Thoracic aorta (tissue), 2 donors: ENCODE measurements around the gene DISP3. TPM values are rescaled to one million over a fixed set of nuclear protein-coding genes. Genes with fewer than 3 reads are reported as not detected.

ENCODE experiments used
- ATAC-seq: fragments of 150-250 bp; one replicate; pipeline ENCODE4 v1.8.0; 2017; ENCODE audit warnings: low read depth; ENCODE audit not compliant: insufficient number of reproducible peaks, low FRiP score
- DNase-seq: peaks from one replicate; pipeline ENCODE4 v3.0.0-alpha.2; 2020; ENCODE audit warnings: low spot score
- H3K27ac ChIP-seq, 2 donors: fragments of 200-600 bp; sonication (generic); 1 replicate in 1 of 2; 2 replicates in 1 of 2; pipeline ENCODE4 v1.5.1; 2016; ENCODE audit warnings: mild to moderate bottlenecking in 2 of 2, moderate library complexity in 2 of 2
- H3K27me3 ChIP-seq: fragments of 200-600 bp; sonication (generic); replicated peaks from 2 replicates; pipeline ENCODE4 v1.6.0; 2016; ENCODE audit warnings: mild to moderate bottlenecking; ENCODE audit not compliant: insufficient read depth
- H3K36me3 ChIP-seq: fragments of 200-600 bp; sonication (generic); one replicate; pipeline ENCODE4 v1.5.1; 2016
- H3K4me1 ChIP-seq, 2 donors: fragments of 200-600 bp; sonication (generic); 1 replicate in 1 of 2; 2 replicates in 1 of 2; pipeline versions ENCODE4 v1.5.1 to v1.6.0; 2016; ENCODE audit warnings: low read depth in 2 of 2, mild to moderate bottlenecking in 1 of 2; ENCODE audit not compliant: control insufficient read depth in 1 of 2
- H3K4me3 ChIP-seq: fragments of 200-600 bp; sonication (generic); 2 replicates; pipeline ENCODE4 v1.5.1; 2016; ENCODE audit warnings: mild to moderate bottlenecking
- H3K9me3 ChIP-seq: fragments of 200-600 bp; sonication (generic); 2 replicates; pipeline ENCODE4 v1.5.1; 2016
- CTCF ChIP-seq: fragments of 200-600 bp; sonication (generic); IDR thresholded peaks from one replicate; pipeline ENCODE4 v1.5.1; 2019; ENCODE audit warnings: antibody characterized with exemption
- total RNA-seq, 2 donors: library from RNA; depleted of rRNA; stranded (reverse); fragments of >200 nt; gene quantifications; one replicate each; pipeline versions ENCODE4 v1.1.0 to v1.2.3, GENCODE V29; 2016

DISP3 gene
- total RNA-seq, 2 donors from 2014 or later, result not detected

GRCh38 chr1:11519629-11520031 lies 40.7 kb downstream of the DISP3 start:
- no peak for ATAC-seq
- H3K27me3 ChIP-seq, result no peaks in the 10 kb centered on the region
- DNase-seq, result no peak
- H3K9me3 ChIP-seq, result no peaks in the 10 kb centered on the region
- TF ChIP-seq CTCF, result no peak
- H3K27ac ChIP-seq, result no peak overlapping the region
- no peaks in the 10 kb centered on the region for H3K4me1 ChIP-seq
- no peaks in the 10 kb centered on the region for H3K36me3 ChIP-seq
- no peak overlapping the region for H3K4me3 ChIP-seq

GRCh38 chr1:11520531-11521233 lies 41.7 kb downstream of the DISP3 start:
- no peak for TF ChIP-seq CTCF

GRCh38 chr1:11521582-11522399 lies 42.8 kb downstream of the DISP3 start:
- Histone ChIP-seq H3K9me3 (no peaks in the 10 kb centered on the region), H3K27me3 (no peaks in the 10 kb centered on the region), H3K4me3 (no peak overlapping the region), H3K27ac (no peak overlapping the region), H3K4me1 (no peaks in the 10 kb centered on the region), H3K36me3 (no peaks in the 10 kb centered on the region)
- no peak for DNase-seq
- TF ChIP-seq CTCF, result no peak
- no peak for ATAC-seq

More at GRCh38 chr1:11520531-11521233, 41.7 kb downstream of the DISP3 start:
- Histone ChIP-seq H3K27ac (no peak overlapping the region), H3K36me3 (no peaks in the 10 kb centered on the region), H3K4me1 (no peaks in the 10 kb centered on the region), H3K27me3 (no peaks in the 10 kb centered on the region), H3K9me3 (no peaks in the 10 kb centered on the region), H3K4me3 (no peak overlapping the region)
- DNase-seq (no peak), ATAC-seq (no peak)

GRCh38 chr1:11522400-11523235 lies 43.7 kb downstream of the DISP3 start:
- no peaks in the 10 kb centered on the region for H3K27me3 ChIP-seq
- DNase-seq, result no peak
- no peak overlapping the region for H3K4me3 ChIP-seq
- no peak for TF ChIP-seq CTCF
- no peak for ATAC-seq
- H3K4me1 ChIP-seq, result no peaks in the 10 kb centered on the region
- no peaks in the 10 kb centered on the region for H3K36me3 ChIP-seq
- no peak overlapping the region for H3K27ac ChIP-seq
- no peaks in the 10 kb centered on the region for H3K9me3 ChIP-seq

GRCh38 chr1:11523261-11523660 lies 44.3 kb downstream of the DISP3 start:
- no peaks in the 10 kb centered on the region for H3K4me1 ChIP-seq
- no peaks in the 10 kb centered on the region for H3K36me3 ChIP-seq
- H3K9me3 ChIP-seq, result no peaks in the 10 kb centered on the region
- ATAC-seq (no peak), DNase-seq (no peak)
- H3K27me3 ChIP-seq, result no peaks in the 10 kb centered on the region
- no peak overlapping the region for H3K27ac ChIP-seq
- no peak for TF ChIP-seq CTCF
- no peak overlapping the region for H3K4me3 ChIP-seq
